Islet precursor cell (in vitro differentiated cells): ENCODE measurements around the gene KRTAP10-4.

Source experiments
- DNase-seq: peaks from one replicate; pipeline ENCODE4 v3.0.0-alpha.2; 2018

The KRTAP10-4 gene

GRCh38 chr21:44558695-44559094 is 14.8 kb upstream of the KRTAP10-4 start, which contains the start of gene KRTAP10-3:
Gene KRTAP10-3, minus strand, starts transcription at chr21:44558795. Its CDS starts 80 bp downstream, at chr21:44558715.
- DNase-seq = no peak

- DNase-seq = no peak
These were observed 9.4 kb upstream of the KRTAP10-4 start for GRCh38 chr21:44564099-44564498.

- no peak for DNase-seq
These were observed 8.5 kb upstream of the KRTAP10-4 start for GRCh38 chr21:44564886-44565598.

GRCh38 chr21:44566403-44566802 is 7.1 kb upstream of the KRTAP10-4 start:
- no peak for DNase-seq

GRCh38 chr21:44567481-44568171 is 5.9 kb upstream of the KRTAP10-4 start:
- DNase-seq = no peak

- DNase-seq = no peak
These were observed 5.3 kb upstream of the KRTAP10-4 start for GRCh38 chr21:44568261-44568660.

- DNase-seq = no peak
These were observed 4.6 kb upstream of the KRTAP10-4 start for GRCh38 chr21:44568667-44569556.

GRCh38 chr21:44569861-44570517 is 3.5 kb upstream of the KRTAP10-4 start:
- DNase-seq = no peak

GRCh38 chr21:44571296-44571695 is 2.2 kb upstream of the KRTAP10-4 start:
- no peak for DNase-seq

- DNase-seq = peak; percentile 32
These were observed 1.4 kb upstream of the KRTAP10-4 start for GRCh38 chr21:44571844-44572782.

- peak; percentile 39 for DNase-seq
These were observed 458 bp upstream of the KRTAP10-4 start for GRCh38 chr21:44572959-44573583.

GRCh38 chr21:44574457-44575306 is 1.2 kb downstream of the KRTAP10-4 start:
- DNase-seq = peak; percentile 47

GRCh38 chr21:44575307-44576024 is 1.9 kb downstream of the KRTAP10-4 start:
- peak; percentile 36 for DNase-seq

- no peak for DNase-seq
These were observed 2.5 kb downstream of the KRTAP10-4 start for GRCh38 chr21:44576025-44576420.

- peak; percentile 41 for DNase-seq
These were observed 5.0 kb downstream of the KRTAP10-4 start for GRCh38 chr21:44578371-44579055.

- peak; percentile 35 for DNase-seq
These were observed 5.7 kb downstream of the KRTAP10-4 start for GRCh38 chr21:44579056-44579832.

- DNase-seq = peak; percentile 43
These were observed 6.3 kb downstream of the KRTAP10-4 start for GRCh38 chr21:44579833-44580144.

- peak; percentile 37 for DNase-seq
These were observed 6.8 kb downstream of the KRTAP10-4 start, which contains the start of gene KRTAP10-5 for GRCh38 chr21:44580231-44580821. Gene KRTAP10-5, minus strand, starts transcription at chr21:44580604. Its CDS starts 26 bp downstream, at chr21:44580578.
